ENCODE data around the gene LRRC34.

DNA sequence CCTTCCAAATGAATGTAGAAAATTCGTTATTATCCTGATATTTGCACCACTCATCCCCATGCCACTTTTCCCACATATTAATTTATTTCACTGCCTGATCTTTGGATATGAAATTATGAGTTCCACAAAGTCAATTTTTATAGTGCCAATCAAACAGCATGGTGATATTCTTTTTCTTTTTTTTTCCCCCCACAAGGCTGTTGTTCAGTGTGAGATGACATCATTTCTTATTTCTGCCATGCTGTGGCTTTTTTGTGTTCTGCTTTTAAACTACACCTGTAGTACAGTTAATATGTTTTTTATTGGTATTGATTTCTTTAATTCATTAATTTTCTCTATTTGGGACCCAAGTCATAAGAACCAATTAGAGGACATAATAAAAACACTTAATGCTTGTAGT lies 24.9 kb downstream of the LRRC34 start:
- TF ChIP-seq, protein P1, sequence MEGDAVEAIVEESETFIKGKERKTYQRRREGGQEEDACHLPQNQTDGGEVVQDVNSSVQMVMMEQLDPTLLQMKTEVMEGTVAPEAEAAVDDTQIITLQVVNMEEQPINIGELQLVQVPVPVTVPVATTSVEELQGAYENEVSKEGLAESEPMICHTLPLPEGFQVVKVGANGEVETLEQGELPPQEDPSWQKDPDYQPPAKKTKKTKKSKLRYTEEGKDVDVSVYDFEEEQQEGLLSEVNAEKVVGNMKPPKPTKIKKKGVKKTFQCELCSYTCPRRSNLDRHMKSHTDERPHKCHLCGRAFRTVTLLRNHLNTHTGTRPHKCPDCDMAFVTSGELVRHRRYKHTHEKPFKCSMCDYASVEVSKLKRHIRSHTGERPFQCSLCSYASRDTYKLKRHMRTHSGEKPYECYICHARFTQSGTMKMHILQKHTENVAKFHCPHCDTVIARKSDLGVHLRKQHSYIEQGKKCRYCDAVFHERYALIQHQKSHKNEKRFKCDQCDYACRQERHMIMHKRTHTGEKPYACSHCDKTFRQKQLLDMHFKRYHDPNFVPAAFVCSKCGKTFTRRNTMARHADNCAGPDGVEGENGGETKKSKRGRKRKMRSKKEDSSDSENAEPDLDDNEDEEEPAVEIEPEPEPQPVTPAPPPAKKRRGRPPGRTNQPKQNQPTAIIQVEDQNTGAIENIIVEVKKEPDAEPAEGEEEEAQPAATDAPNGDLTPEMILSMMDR (IDR thresholded peaks at IDR 0.05): no peak
- TF ChIP-seq POLR2A (IDR thresholded peaks at IDR 0.05): no peak

Data from body of pancreas (tissue), 4 donors.